Mucosa of descending colon (tissue), 3 donors: ENCODE data around the gene EDN3. TPM values are rescaled to one million over a fixed set of nuclear protein-coding genes. Genes with fewer than 3 reads are reported as not detected.
A peak's percentile ranks its signal among the peaks of the same experiment; 100 is the strongest.

Experiments
- ATAC-seq: fragments of 200-7000 bp; cut with Tn5 transposase; one replicate; pipeline ENCODE4 v1.9.1; 2020; ENCODE audit warnings: mild to moderate bottlenecking, moderate library complexity
- DNase-seq, 3 donors: peaks; one replicate each; pipeline ENCODE4 v3.0.0-alpha.2; 2020
- H3K36me3 ChIP-seq: fragments of 200-600 bp; one replicate; pipeline ENCODE4 v1.8.0; 2021; ENCODE audit warnings: low read depth, mild to moderate bottlenecking
- H3K4me1 ChIP-seq: fragments of 200-600 bp; one replicate; pipeline ENCODE4 v1.8.0; 2021; ENCODE audit warnings: low read depth, mild to moderate bottlenecking
- H3K4me3 ChIP-seq: fragments of 200-600 bp; one replicate; pipeline ENCODE4 v1.8.0; 2021; ENCODE audit warnings: mild to moderate bottlenecking
- H3K9me3 ChIP-seq: fragments of 200-600 bp; one replicate; pipeline ENCODE4 v1.8.0; 2021; ENCODE audit warnings: mild to moderate bottlenecking
- CTCF ChIP-seq: fragments of 200-600 bp; IDR thresholded peaks from one replicate; pipeline ENCODE4 v1.8.0; 2022; ENCODE audit warnings: antibody characterized with exemption, mild to moderate bottlenecking
- intact Hi-C, 2 donors: fragments of 100-400 bp; cut with DNase I in 1 of 2; cut with micrococcal nuclease in 1 of 2; formaldehyde crosslinking; loops; one replicate each; pipeline versions ENCODE4 v1.11.0 to v1.11.1; 2022; cut with DNase I, micrococcal nuclease
- total RNA-seq, 3 donors: library from RNA; stranded (reverse); fragmentation: NEBNext Ultra II Directional in 2 of 3; extraction: Animal tissue kit (Norgen Biotek cat#: 25700) in 2 of 3; gene quantifications; one replicate each; pipeline versions ENCODE4 v1.2.1 to v1.2.4, GENCODE V29; 2021 to 2023
- donor health status: DM: no; HTN: no; CAD: no; lungs with moderate emphysema.
- donor health status: DM: no; HTN: no; CAD: no.
- donor health status: DM: no; HTN: yes; CAD: no.

EDN3 gene
- total RNA-seq, 3 donors from 2014 or later, result 34.3 to 80.4 (median 51.1) TPM

GRCh38 chr20:59346061-59346460, 45.6 kb downstream of the EDN3 start:
- intact Hi-C loops, result no loop called here
- Histone ChIP-seq H3K4me3 (no peak overlapping the region), H3K9me3 (no peaks in the 10 kb centered on the region), H3K4me1 (peaks cover 10% of the 10 kb centered on the region), H3K36me3 (no peaks in the 10 kb centered on the region)
- DNase-seq (no peak), ATAC-seq (no peak)
- TF ChIP-seq CTCF, result no peak

- DNase-seq (no peak), ATAC-seq (no peak)
- TF ChIP-seq CTCF, result no peak
- Histone ChIP-seq H3K36me3 (no peaks in the 10 kb centered on the region), H3K9me3 (no peaks in the 10 kb centered on the region), H3K4me3 (no peak overlapping the region), H3K4me1 (no peaks in the 10 kb centered on the region)
- intact Hi-C loops, result no loop called here
These were observed 48.9 kb downstream of the EDN3 start for GRCh38 chr20:59349277-59349676.

GRCh38 chr20:59350330-59351156, 50.1 kb downstream of the EDN3 start:
- ATAC-seq (no peak), DNase-seq (no peak)
- intact Hi-C loops, result no loop called here
- Histone ChIP-seq H3K9me3 (no peaks in the 10 kb centered on the region), H3K36me3 (no peaks in the 10 kb centered on the region), H3K4me3 (no peak overlapping the region), H3K4me1 (no peaks in the 10 kb centered on the region)
- TF ChIP-seq CTCF, result no peak

- H3K36me3 ChIP-seq, result no peaks in the 10 kb centered on the region
- no peaks in the 10 kb centered on the region for H3K9me3 ChIP-seq
- DNase-seq (peak in 2 of 3 donors; percentile 21 to 22), ATAC-seq (peak; percentile 92)
- H3K4me3 ChIP-seq, result no peak overlapping the region
- no peak for TF ChIP-seq CTCF
- no peaks in the 10 kb centered on the region for H3K4me1 ChIP-seq
- intact Hi-C loops, result no loop called here
These were observed 51.0 kb downstream of the EDN3 start for GRCh38 chr20:59351157-59352040.

GRCh38 chr20:59352541-59352940, 52.1 kb downstream of the EDN3 start:
- TF ChIP-seq CTCF, result no peak
- intact Hi-C loops, result no loop called here
- no peaks in the 10 kb centered on the region for H3K9me3 ChIP-seq

More at GRCh38 chr20:59352541-59352940, 52.1 kb downstream of the EDN3 start:
- Histone ChIP-seq H3K36me3 (no peaks in the 10 kb centered on the region), H3K4me3 (no peak overlapping the region), H3K4me1 (no peaks in the 10 kb centered on the region)
- DNase-seq (no peak), ATAC-seq (no peak)
